HG03460 (cell line): ENCODE measurements around the gene FRK.
"Not testable (repeated sequence)": the region's sequence is repeated elsewhere in the genome, so short reads cannot be mapped to it uniquely, and the experiment has no call there.

Experiments
- ATAC-seq: cut with Tn5 transposase; IDR thresholded peaks from one replicate; pipeline ENCODE4 v1.9.1; 2021; ENCODE audit not compliant: unreplicated experiment

Gene FRK

GRCh38 chr6:116078522-116078921 lies 17.8 kb upstream of the FRK start:
- ATAC-seq: no peak

GRCh38 chr6:116074732-116075390 lies 14.2 kb upstream of the FRK start:
- no peak for ATAC-seq

GRCh38 chr6:116073765-116074440 lies 13.2 kb upstream of the FRK start:
- no peak for ATAC-seq

- ATAC-seq: no peak
Observed at GRCh38 chr6:116072368-116072767, 11.7 kb upstream of the FRK start.

GRCh38 chr6:116070616-116071389 lies 10.1 kb upstream of the FRK start:
- ATAC-seq: no peak

GRCh38 chr6:116070101-116070500 lies 9.4 kb upstream of the FRK start:
- ATAC-seq: no peak

- ATAC-seq: no peak
Observed at GRCh38 chr6:116066789-116067188, 6.1 kb upstream of the FRK start.

GRCh38 chr6:116064666-116065065 lies 4.0 kb upstream of the FRK start:
- ATAC-seq: no peak

GRCh38 chr6:116062496-116062895 lies 1.8 kb upstream of the FRK start:
- no peak for ATAC-seq

GRCh38 chr6:116059713-116060571 lies 749 bp downstream of the FRK start:
- ATAC-seq: peak; percentile 67

GRCh38 chr6:116057766-116058165 lies 2.9 kb downstream of the FRK start:
- no peak for ATAC-seq

GRCh38 chr6:116055513-116055912 lies 5.2 kb downstream of the FRK start:
- no peak for ATAC-seq

- no peak for ATAC-seq
Observed at GRCh38 chr6:116051244-116051643, 9.4 kb downstream of the FRK start.

- no peak for ATAC-seq
Observed at GRCh38 chr6:116050737-116051136, 10.0 kb downstream of the FRK start.

- ATAC-seq: no peak
Observed at GRCh38 chr6:116049321-116049720, 11.4 kb downstream of the FRK start.

GRCh38 chr6:116047173-116047933 lies 13.3 kb downstream of the FRK start:
- peak; percentile 74 for ATAC-seq

GRCh38 chr6:116046737-116047136 lies 14.0 kb downstream of the FRK start:
- no peak for ATAC-seq

- not testable (repeated sequence) for ATAC-seq
Observed at GRCh38 chr6:116046272-116046671, 14.4 kb downstream of the FRK start.

- ATAC-seq: no peak
Observed at GRCh38 chr6:116041934-116042333, 18.8 kb downstream of the FRK start.

GRCh38 chr6:116040993-116041392 lies 19.7 kb downstream of the FRK start:
- ATAC-seq: no peak
